ENCODE measurements around the gene ZNF350.
"Not testable (repeated sequence)": the region's sequence is repeated elsewhere in the genome, so short reads cannot be mapped to it uniquely, and the experiment has no call there.

The ZNF350 gene

GRCh38 chr19:51986309-51987291 is at the start of gene ZNF350:
Gene ZNF350, minus strand, starts transcription at chr19:51986840. Its CDS starts 12,480 bp downstream, at chr19:51974360.
- peak; percentile 87 for DNase-seq

- DNase-seq, result no peak
Observed at GRCh38 chr19:52034051-52034728, 47.5 kb upstream of the ZNF350 start.

- no peak for DNase-seq
Observed at GRCh38 chr19:52028780-52029123, 42.1 kb upstream of the ZNF350 start.

GRCh38 chr19:52028027-52028779 is 41.6 kb upstream of the ZNF350 start, which contains the start of gene ZNF614:
Gene ZNF614, minus strand, starts transcription at chr19:52028379. Its CDS starts 2,634 bp downstream, at chr19:52025745.
- peak; percentile 79 for DNase-seq

DNA sequence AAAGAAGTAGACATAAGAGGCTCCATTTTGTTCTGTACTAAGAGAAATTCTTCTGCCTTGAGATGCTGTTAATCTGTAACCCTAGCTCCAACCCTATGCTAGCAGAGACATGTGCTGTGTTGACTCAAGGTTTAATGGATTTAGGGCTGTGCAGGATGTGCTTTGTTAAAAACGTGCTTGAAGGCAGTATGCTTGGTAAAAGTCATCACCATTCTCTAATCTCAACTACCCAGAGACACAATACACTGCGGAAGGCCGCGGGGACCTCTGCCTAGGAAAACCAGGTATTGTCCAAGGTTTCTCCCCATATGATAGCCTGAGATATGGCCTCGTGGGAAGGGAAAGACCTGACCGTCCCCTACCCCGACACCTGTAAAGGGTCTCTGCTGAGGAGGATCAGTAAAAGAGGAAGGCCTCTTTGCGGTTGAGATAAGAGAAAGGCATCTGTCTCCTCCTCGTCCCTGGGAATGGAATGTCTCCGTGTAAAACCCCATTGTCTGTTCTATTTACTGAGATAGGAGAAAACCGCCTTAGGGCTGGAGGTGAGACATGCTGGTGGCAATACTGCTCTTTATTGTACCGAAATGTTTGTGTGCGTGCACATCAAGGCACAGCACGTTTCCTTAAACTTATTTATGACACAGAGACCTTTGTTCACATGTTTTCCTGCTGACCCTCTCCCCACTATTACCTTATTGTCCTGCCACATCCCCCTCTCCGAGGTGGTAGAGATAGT is 39.8 kb upstream of the ZNF350 start:
- DNase-seq, result not testable (repeated sequence)

DNA sequence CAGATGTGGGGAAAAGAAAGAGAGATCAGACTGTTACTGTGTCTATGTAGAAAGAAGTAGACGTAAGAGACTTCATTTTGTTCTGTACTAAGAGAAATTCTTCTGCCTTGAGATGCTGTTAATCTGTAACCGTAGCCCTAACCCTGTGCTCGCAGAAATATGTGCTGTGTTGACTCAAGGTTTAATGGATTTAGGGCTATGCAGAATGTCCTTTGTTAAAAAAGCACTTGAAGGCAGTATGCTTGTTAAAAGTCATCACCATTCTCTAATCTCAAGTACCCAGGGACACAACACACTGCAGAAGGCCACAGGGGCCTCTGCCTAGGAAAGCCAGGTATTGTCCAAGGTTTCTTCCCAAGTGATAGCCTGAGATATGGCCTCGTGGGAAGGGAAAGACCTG is 37.8 kb upstream of the ZNF350 start:
- not testable (repeated sequence) for DNase-seq

DNA sequence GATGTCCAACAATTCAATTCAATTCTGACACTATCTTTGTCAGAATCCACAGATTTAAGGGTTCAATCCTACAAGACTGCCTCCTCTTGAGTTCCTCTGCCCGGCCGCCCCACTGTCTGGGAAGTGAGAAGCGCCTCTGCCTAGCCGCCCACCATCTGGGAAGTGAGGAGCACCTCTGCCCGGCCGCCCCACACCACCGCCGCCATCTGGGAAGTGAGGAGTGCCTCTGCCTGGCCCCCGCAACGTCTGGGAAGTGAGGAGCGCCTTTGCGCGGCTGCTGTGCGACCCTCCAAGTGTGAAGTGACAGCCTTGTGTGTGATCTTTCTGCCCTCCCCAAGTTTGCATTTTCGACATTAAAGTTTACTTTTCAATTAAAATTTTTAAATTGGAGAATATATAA is 35.6 kb upstream of the ZNF350 start:
- no peak for DNase-seq

GRCh38 chr19:52020506-52020905 is 33.9 kb upstream of the ZNF350 start:
- DNase-seq, result no peak

DNA sequence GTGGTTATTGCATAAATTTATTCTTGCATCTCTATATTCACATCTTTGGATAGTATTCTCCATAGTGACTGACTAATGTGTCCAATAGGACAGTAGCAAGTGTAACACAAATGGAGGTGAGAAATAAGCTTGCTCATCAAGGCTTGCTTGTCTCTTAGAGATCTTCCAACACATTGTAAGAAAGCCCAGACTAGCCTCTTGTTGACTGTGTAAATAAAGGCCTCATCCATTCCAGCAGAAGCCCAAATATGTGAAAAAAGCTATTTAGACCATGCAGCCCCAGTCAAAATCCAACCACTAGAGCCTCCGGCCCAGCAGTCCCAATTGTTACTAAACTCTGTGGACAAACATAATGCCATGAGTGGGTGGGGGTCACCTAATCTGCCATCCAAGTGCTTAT is 24.0 kb upstream of the ZNF350 start:
- no peak for DNase-seq

- peak; percentile 86 for DNase-seq
Observed at GRCh38 chr19:52007806-52008557, 21.3 kb upstream of the ZNF350 start, which contains the start of gene ZNF615. Gene ZNF615, minus strand, starts transcription at chr19:52008211. Its CDS starts 4,500 bp downstream, at chr19:52003711.

DNA sequence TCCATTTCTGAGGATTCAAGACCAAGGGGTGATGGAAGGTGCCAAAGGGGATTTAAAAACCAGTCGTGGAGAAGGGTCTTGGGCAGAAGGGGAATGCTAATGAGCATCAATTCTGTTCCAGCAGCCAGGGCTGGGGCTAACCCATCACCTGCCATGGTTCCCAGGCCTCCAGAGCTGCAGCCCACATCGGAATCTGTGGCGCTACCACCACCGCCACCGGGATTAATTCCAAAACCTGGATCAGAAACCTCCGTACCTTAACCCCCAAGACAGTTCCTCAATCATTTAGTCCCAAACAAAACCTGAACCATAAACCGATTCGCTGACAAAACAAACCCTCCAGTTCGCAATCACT is 20.8 kb upstream of the ZNF350 start:
- DNase-seq, result no peak

DNA sequence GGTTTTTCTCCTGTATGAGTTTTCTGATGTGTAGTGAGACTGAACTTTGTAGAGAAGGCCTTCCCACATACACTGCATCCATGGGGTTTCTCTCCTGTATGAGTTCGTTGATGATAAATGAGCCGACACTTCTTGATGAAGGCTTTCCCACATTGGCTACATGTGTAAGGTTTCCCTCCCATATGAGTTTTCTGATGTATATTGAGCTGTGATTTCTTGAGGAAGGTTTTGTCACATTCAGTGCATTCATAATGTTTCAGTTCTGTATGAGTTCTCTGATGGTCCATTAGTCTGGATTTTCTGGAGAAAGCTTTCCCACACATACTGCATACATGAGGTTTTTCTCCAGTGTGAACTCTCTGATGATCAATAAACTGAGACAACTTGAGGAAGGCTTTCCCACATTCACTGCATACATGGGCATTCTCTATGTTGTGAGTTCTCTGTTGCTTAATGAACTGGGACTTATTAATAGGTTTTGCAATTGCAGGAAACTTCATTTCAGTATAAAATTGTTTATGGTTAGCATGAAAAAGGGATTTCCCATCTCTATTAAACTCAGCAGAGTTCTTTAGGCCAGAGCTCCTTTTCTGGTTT is 7.5 kb upstream of the ZNF350 start:
- no peak for DNase-seq

GRCh38 chr19:51993422-51993821 is 6.8 kb upstream of the ZNF350 start:
- DNase-seq, result no peak

DNA sequence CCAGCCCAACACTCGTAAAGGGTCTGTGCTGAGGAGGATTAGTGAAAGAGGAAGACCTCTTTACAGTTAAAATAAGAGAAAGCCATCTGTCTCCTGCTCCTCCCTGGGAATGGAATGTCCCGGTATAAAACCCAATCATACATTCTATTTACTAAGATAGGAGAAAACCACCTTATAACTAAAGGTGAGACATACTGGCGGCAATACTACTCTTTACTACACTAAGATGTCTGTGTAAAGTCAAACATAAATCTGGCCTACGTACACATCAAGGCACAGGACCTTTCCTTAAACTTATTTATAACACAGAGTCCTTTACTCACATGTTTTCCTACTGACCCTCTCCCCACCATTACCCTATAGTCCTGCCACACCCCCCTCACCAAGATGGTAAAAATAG is 3.3 kb downstream of the ZNF350 start:
- DNase-seq, result no peak

- not testable (repeated sequence) for DNase-seq
Observed at GRCh38 chr19:51980926-51981325, 5.7 kb downstream of the ZNF350 start.

DNA sequence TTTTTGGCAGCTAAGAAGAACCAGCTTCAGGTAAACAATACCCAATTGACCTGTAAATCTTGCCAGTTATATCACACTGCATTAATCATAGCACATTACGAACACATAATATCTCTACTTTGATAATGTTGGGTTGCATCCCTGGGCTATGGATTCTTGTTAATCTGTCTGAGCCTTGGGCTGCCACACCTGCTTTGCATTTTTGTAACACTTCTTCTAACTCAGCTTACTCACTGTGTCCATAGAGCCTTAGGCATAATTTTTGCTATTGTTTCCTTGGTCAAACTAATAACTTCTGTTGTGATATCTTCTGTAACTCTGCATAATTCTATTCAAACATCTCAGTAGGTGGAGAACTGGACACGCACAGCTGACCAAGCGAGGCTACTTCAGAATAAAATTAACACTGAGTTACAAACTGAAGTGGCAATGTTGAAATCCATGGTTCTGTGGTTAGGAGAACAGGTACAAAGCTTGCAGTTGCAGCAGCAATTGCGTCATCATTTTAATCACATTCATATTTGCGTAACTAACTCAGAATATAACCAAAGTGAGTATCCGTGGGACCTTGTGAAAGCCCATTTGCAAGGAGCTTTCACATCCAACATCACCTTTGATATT is 6.4 kb downstream of the ZNF350 start:
- no peak for DNase-seq

DNA sequence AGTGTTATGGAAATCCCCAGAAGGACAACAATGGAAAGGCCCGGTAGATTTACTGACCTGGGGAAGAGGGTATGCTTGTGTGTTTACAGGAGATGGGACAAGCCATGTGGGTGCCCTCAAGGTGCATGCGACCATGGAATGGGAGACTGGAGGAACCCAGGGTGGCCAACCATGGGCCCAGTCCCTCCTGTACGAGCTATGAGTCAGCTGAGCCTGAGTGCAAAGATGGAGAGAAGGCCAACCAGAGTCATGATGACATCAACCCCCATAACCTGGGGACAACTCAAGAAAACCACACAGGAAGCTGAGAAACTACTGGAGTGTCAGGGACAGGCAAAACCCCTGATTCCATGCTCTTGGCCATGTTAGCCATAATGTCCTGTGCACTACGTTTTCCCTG is 7.8 kb downstream of the ZNF350 start:
- DNase-seq, result no peak

DNA sequence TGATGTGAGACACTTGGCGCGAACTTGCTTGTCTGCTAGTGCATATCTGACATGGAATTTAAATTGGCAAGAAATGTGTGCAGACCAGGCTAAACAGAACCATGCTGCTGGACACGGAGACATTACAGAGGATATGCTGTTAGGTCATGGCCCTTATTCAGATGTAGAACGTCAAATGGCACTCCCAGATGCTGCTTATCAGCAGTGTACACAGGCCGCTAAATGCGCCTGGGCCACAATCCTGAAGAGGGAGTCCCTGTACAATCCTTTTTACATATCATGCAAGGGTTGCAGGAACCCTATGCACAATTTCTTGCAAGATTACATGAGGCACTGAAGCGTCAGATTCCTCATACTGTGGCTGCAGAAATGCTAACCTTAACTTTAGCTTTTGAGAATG is 9.3 kb downstream of the ZNF350 start:
- no peak for DNase-seq

GRCh38 chr19:51976852-51977251 is 9.8 kb downstream of the ZNF350 start:
- no peak for DNase-seq

GRCh38 chr19:51975787-51976186 is 10.9 kb downstream of the ZNF350 start:
- DNase-seq, result not testable (repeated sequence)

- DNase-seq, result no peak
Observed at GRCh38 chr19:51971624-51972023, 15.0 kb downstream of the ZNF350 start.

All from activated gamma-delta T cell treated with Interleukin-2 at 50 U/mL for 16 hours (primary cell).